ENCODE results near the gene TUT1. TPM values are rescaled to one million over a fixed set of nuclear protein-coding genes. Genes with fewer than 3 reads are reported as not detected.

Gene TUT1
- total RNA-seq, 1 experiment from 2014 or later = 19.9 TPM

DNA sequence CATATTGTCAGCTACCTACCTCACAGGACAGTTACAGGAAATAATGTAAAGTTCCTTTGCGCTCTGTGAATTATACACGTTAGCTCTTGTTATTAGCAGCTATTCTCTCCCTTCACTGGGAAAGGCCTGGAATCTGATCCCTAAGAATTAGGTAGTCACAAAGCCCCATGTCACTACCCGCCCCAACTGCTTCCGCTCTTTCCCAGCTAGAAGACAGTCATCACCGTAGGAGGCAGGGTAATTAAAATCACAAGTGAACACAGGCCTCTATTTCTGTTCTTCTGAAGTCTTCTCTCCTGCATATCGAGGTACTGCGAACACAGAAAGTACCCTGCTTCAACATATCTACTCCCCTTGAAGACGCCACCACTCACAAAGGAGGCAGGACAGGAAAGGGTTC lies 32.1 kb downstream of the TUT1 start:
- POLR2A ChIA-PET = interaction anchor here (0.6 to 1.2 kb wide), 3 partner anchors 11 to 100 kb away, joined by 3 to 6 read pairs (median 4); partner anchors contain the start of gene AHNAK
- DNase-seq (ENCODE audit: low read depth, low spot score) (no peak), ATAC-seq (no peak)
- TF ChIP-seq, protein P1, sequence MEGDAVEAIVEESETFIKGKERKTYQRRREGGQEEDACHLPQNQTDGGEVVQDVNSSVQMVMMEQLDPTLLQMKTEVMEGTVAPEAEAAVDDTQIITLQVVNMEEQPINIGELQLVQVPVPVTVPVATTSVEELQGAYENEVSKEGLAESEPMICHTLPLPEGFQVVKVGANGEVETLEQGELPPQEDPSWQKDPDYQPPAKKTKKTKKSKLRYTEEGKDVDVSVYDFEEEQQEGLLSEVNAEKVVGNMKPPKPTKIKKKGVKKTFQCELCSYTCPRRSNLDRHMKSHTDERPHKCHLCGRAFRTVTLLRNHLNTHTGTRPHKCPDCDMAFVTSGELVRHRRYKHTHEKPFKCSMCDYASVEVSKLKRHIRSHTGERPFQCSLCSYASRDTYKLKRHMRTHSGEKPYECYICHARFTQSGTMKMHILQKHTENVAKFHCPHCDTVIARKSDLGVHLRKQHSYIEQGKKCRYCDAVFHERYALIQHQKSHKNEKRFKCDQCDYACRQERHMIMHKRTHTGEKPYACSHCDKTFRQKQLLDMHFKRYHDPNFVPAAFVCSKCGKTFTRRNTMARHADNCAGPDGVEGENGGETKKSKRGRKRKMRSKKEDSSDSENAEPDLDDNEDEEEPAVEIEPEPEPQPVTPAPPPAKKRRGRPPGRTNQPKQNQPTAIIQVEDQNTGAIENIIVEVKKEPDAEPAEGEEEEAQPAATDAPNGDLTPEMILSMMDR (IDR thresholded peaks at IDR 0.05) = no peak
- TF ChIP-seq SIN3A (IDR thresholded peaks at IDR 0.05; ENCODE audit: borderline replicate concordance, insufficient read depth, low read depth, low read length) = no peak
- TF ChIP-seq, protein P2, sequence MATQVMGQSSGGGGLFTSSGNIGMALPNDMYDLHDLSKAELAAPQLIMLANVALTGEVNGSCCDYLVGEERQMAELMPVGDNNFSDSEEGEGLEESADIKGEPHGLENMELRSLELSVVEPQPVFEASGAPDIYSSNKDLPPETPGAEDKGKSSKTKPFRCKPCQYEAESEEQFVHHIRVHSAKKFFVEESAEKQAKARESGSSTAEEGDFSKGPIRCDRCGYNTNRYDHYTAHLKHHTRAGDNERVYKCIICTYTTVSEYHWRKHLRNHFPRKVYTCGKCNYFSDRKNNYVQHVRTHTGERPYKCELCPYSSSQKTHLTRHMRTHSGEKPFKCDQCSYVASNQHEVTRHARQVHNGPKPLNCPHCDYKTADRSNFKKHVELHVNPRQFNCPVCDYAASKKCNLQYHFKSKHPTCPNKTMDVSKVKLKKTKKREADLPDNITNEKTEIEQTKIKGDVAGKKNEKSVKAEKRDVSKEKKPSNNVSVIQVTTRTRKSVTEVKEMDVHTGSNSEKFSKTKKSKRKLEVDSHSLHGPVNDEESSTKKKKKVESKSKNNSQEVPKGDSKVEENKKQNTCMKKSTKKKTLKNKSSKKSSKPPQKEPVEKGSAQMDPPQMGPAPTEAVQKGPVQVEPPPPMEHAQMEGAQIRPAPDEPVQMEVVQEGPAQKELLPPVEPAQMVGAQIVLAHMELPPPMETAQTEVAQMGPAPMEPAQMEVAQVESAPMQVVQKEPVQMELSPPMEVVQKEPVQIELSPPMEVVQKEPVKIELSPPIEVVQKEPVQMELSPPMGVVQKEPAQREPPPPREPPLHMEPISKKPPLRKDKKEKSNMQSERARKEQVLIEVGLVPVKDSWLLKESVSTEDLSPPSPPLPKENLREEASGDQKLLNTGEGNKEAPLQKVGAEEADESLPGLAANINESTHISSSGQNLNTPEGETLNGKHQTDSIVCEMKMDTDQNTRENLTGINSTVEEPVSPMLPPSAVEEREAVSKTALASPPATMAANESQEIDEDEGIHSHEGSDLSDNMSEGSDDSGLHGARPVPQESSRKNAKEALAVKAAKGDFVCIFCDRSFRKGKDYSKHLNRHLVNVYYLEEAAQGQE (IDR thresholded peaks at IDR 0.05; ENCODE audit: insufficient read depth in 1 of 2, low read depth in 2 of 2, low read length in 1 of 2) = no peak
- H3K4me1 ChIP-seq (ENCODE audit: control insufficient read depth, insufficient read depth, low read length) = peaks cover 96% of the 10 kb centered on the region
- peak overlapping the region; percentile 94 for H3K27ac ChIP-seq (ENCODE audit: low read length)
- CTCF ChIA-PET = interaction anchor here (3.0 kb wide), 1 partner anchor 134 kb away, joined by 14 read pairs; no protein-coding TSS in a partner anchor
- intact Hi-C loops (cut with micrococcal nuclease; ENCODE audit: unreplicated experiment) (no loop called here), in situ Hi-C loops (cut with HindIII; ENCODE audit: low pct_unique_long_range_greater_than_20kb, low sequenced_read_pairs) (no loop called here)
- BruUV-seq (replicated peaks) = no TSS peak
- H3K27me3 ChIP-seq (ENCODE audit: control insufficient read depth, insufficient read depth, low read length) = no peaks in the 10 kb centered on the region
- H3K36me3 ChIP-seq (ENCODE audit: control insufficient read depth, insufficient read depth, low read length) = peaks cover 10% of the 10 kb centered on the region; the same call in 1 of the 2 replicates
- H3K4me3 ChIP-seq (ENCODE audit: low read depth in 2 of 2, low read length in 2 of 2) = no peak overlapping the region
- no peaks in the 10 kb centered on the region for H3K9me3 ChIP-seq (ENCODE audit: control insufficient read depth, insufficient read depth, low read depth, low read length)

DNA sequence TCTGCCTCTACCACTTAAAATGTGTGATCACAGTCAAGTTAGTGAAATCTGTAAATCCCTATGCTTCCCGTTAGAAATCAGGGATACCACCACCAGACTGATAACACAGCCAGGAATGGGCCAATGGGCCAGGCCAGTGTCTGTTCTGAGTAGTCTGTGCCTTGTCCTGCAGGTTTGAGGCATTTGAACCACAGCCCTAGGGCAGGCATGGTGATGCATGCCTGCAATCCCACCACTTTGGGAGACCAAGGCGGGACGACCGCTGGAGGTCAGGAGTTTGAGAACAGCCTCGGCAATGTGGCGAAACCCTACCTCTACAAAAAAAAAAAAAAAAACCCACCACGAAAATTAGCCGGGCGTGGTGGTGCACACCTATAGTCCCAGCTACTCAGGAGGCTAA lies 32.7 kb downstream of the TUT1 start:
- ATAC-seq (no peak), DNase-seq (ENCODE audit: low read depth, low spot score) (no peak)
- BruUV-seq (replicated peaks) = no TSS peak
- H3K9me3 ChIP-seq (ENCODE audit: control insufficient read depth, insufficient read depth, low read depth, low read length) = no peaks in the 10 kb centered on the region
- no peak overlapping the region for H3K4me3 ChIP-seq (ENCODE audit: low read depth in 2 of 2, low read length in 2 of 2)
- peaks cover 98% of the 10 kb centered on the region for H3K4me1 ChIP-seq (ENCODE audit: control insufficient read depth, insufficient read depth, low read length)
- H3K27me3 ChIP-seq (ENCODE audit: control insufficient read depth, insufficient read depth, low read length) = no peaks in the 10 kb centered on the region
- peaks cover 9% of the 10 kb centered on the region; the same call in 1 of the 2 replicates for H3K36me3 ChIP-seq (ENCODE audit: control insufficient read depth, insufficient read depth, low read length)
- intact Hi-C loops (cut with micrococcal nuclease; ENCODE audit: unreplicated experiment) = no loop called here
- peak overlapping the region; percentile 94 for H3K27ac ChIP-seq (ENCODE audit: low read length)
- TF ChIP-seq, protein P2 (IDR thresholded peaks at IDR 0.05; ENCODE audit: insufficient read depth in 1 of 2, low read depth in 2 of 2, low read length in 1 of 2) = no peak
- in situ Hi-C loops (cut with HindIII; ENCODE audit: low pct_unique_long_range_greater_than_20kb, low sequenced_read_pairs) = no loop called here
- CTCF ChIA-PET = interaction anchor here (1.0 to 3.0 kb wide), 2 partner anchors 16 to 134 kb away, joined by 4 to 14 read pairs; no protein-coding TSS in a partner anchor
- POLR2A ChIA-PET = interaction anchor here (0.6 to 1.2 kb wide), 5 partner anchors 9 to 136 kb away, joined by 3 to 6 read pairs (median 4); partner anchors contain the start of gene AHNAK

Measured in Panc1 (cell line).